Esophagus (tissue), 2 donors: ENCODE measurements around the gene AUTS2. TPM values are rescaled to one million over a fixed set of nuclear protein-coding genes. Genes with fewer than 3 reads are reported as not detected.

ENCODE experiments used
- H3K27ac ChIP-seq, 2 donors: one replicate each; pipeline ENCODE4 v1.5.1; 2013; ENCODE audit warnings: low read depth in 2 of 2, mild to moderate bottlenecking in 2 of 2, inconsistent platforms in 1 of 2, low read length in 1 of 2, moderate library complexity in 1 of 2
- H3K27me3 ChIP-seq, 2 donors: one replicate each; pipeline ENCODE4 v1.6.1; 2013; ENCODE audit warnings: low read length in 2 of 2, control low read depth in 1 of 2, mild to moderate bottlenecking in 1 of 2; ENCODE audit not compliant: insufficient read depth in 2 of 2, control insufficient read depth in 1 of 2
- H3K36me3 ChIP-seq, 2 donors: one replicate each; pipeline ENCODE4 v1.6.1; 2013; ENCODE audit warnings: low read length in 1 of 2; ENCODE audit not compliant: control insufficient read depth in 2 of 2, insufficient read depth in 2 of 2
- H3K4me1 ChIP-seq, 2 donors: one replicate each; pipeline ENCODE4 v1.6.1; 2013; ENCODE audit warnings: low read length in 1 of 2; ENCODE audit not compliant: control insufficient read depth in 2 of 2, insufficient read depth in 2 of 2
- H3K4me3 ChIP-seq, 2 donors: one replicate each; pipeline ENCODE4 v1.5.1; 2013; ENCODE audit warnings: low read length in 2 of 2, mild to moderate bottlenecking in 2 of 2, low read depth in 1 of 2, moderate library complexity in 1 of 2
- H3K9me3 ChIP-seq, 2 donors: one replicate each; pipeline ENCODE4 v1.6.1; 2013; ENCODE audit warnings: mild to moderate bottlenecking in 2 of 2, low read depth in 1 of 2, low read length in 1 of 2, moderate library complexity in 1 of 2; ENCODE audit not compliant: control insufficient read depth in 2 of 2, insufficient read depth in 1 of 2
- WGBS, 2 donors: extraction: QIAGEN DNeasy Blood & Tissue Kit; methylation state at CpG; one replicate each; pipeline ENCODE4 v1.1.7; 2013; 5-methylcytosine and 5-hydroxymethylcytosine counted together
- polyA plus RNA-seq, 2 donors: library from polyadenylated mRNA; stranded (reverse); fragments of 200-250 nt; gene quantifications; one replicate each; pipeline ENCODE4 v1.2.3, GENCODE V29; 2013
- donor health status: healthy with polysubstance abuse.
- donor health status: Bipolar disorder and iron deficiency.

AUTS2 gene
- polyA plus RNA-seq, 2 donors: 8.3 to 15.6 TPM

DNA sequence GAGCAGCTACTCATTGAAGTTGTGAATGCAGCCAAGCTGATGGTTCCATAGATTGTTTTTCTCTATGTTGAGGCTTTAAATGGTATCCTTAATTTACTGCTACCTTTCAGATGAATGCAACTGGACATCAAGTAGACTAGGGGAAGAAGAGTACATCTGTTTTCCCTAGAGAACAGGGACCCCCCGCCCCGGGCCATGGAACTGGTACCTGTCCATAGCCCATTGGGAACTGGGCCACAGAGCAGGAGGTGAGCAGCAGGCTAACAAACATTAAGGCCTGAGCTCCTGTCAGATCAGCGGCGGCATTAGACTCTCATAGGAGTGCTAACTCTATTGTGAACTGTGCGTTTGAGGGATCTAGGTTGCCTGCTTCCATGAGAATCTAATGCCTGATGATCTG lies 391.3 kb downstream of the AUTS2 start:
- Histone ChIP-seq H3K36me3 (no peaks in the 10 kb centered on the region), H3K27me3 (no peaks in the 10 kb centered on the region), H3K27ac (no peak overlapping the region), H3K9me3 (no peaks in the 10 kb centered on the region), H3K4me3 (no peak overlapping the region), H3K4me1 (no peaks in the 10 kb centered on the region)
- WGBS, 2 donors: 96 to 98% methylated on average over 5 of the region's 5 CpGs

DNA sequence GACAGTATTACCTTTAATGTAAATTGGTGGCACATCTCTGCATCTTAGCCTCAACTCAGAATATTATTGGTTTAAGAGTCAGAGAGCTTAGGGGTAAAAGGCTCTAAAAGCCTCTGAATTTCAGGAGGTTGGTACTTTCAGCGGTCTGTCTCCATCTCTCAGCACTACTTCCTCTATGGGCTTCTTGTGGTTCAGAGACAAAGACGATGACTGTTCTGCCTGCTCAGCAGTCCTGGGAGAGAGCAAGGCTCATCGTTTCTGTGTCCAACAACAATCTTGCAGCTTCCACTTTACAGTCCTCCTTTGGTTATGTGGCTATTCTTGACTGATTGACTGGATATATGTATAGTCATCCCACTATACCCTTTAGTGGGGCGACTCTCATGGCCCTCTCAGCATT lies 394.7 kb downstream of the AUTS2 start:
- no peaks in the 10 kb centered on the region for H3K4me1 ChIP-seq
- no peaks in the 10 kb centered on the region for H3K36me3 ChIP-seq

DNA sequence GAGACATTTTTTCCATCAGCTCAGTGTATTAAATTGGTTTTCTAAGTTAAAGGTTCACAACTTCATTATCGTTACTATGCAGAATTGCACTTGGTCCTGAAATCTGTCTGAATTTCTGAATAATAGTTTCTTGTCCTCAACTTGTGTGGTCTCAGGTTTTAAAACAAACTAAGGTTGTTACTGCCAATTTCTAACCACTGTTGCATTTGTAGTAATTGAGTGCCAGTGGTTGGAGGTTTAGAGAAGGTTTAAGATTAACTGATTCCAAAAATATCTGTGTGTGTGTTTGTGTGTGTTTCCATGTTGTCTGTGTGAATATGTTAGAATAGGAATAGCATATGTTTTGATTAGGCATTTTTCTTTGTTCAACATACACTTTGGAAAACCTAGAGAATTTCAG lies 395.9 kb downstream of the AUTS2 start:
- H3K27me3 ChIP-seq: no peaks in the 10 kb centered on the region
- H3K27ac ChIP-seq: no peak overlapping the region
- no peaks in the 10 kb centered on the region for H3K9me3 ChIP-seq
- H3K36me3 ChIP-seq: no peaks in the 10 kb centered on the region
- H3K4me1 ChIP-seq: no peaks in the 10 kb centered on the region
- H3K4me3 ChIP-seq: no peak overlapping the region
- WGBS, 2 donors: 83 to 90% methylated on average over 1 of the region's 1 CpG

More for the DNA sequence above, 394.7 kb downstream of the AUTS2 start:
- no peak overlapping the region for H3K4me3 ChIP-seq
- no peaks in the 10 kb centered on the region for H3K27me3 ChIP-seq
- no peaks in the 10 kb centered on the region for H3K9me3 ChIP-seq
- H3K27ac ChIP-seq: no peak overlapping the region
- 83 to 90% methylated on average over 4 of the region's 4 CpGs for WGBS, 2 donors

DNA sequence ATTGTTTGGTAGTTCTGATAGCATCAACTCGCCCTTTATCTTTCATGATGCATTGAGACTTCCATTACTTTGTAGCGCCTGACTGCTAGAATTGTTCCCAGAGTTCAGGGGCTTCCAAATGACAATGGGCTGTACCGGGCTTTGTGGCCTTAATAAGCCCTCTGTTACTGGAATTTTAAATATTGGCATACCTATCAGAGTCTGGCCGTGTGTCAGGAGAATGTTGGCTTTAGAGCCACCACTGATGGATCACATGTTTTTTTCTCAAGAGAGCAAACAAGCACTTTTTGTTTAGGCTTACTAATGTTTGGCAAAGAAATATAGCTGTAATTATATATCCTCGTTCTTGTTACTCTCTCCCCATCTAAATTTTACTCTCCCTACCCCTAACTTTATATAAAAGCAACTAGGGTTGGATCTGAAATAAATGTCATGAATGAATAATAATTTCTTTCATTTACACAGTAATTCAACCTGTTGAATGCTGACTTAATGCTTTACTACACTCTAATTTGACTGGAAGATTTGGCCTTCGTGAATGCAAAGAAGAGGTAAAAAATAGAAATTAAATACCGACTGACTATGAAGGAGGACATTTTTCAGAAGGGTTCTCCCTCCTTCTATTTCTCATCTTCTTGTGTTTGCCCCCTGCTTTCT lies 396.7 kb downstream of the AUTS2 start:
- Histone ChIP-seq H3K4me3 (no peak overlapping the region), H3K4me1 (no peaks in the 10 kb centered on the region), H3K9me3 (no peaks in the 10 kb centered on the region), H3K36me3 (no peaks in the 10 kb centered on the region), H3K27me3 (no peaks in the 10 kb centered on the region), H3K27ac (no peak overlapping the region)
- WGBS, 2 donors: 55 to 57% methylated on average over 7 of the region's 7 CpGs

DNA sequence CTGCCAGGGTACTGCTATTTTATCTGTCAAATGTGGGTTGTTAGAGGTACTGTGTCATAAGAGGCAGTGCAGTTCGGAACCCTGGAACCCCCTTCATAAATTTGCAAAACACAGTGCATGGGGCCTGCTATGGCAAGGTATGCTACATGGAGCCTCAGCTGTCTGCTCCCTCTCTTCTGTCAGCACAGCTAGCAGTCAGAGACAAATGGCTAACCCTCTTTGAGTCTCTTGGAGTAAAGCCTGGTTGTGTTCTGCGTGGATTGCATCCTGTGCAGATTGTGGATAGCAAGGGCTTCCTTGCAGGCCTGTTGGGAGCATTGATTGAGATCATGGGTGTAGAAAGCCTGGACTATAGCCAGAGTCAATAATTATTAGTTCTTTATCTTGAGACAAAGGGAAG lies 397.8 kb downstream of the AUTS2 start:
- 71 to 72% methylated on average over 2 of the region's 2 CpGs for WGBS, 2 donors
- no peaks in the 10 kb centered on the region for H3K4me1 ChIP-seq
- no peaks in the 10 kb centered on the region for H3K36me3 ChIP-seq
- H3K9me3 ChIP-seq: no peaks in the 10 kb centered on the region
- H3K27me3 ChIP-seq: no peaks in the 10 kb centered on the region
- no peak overlapping the region for H3K27ac ChIP-seq
- H3K4me3 ChIP-seq: no peak overlapping the region

DNA sequence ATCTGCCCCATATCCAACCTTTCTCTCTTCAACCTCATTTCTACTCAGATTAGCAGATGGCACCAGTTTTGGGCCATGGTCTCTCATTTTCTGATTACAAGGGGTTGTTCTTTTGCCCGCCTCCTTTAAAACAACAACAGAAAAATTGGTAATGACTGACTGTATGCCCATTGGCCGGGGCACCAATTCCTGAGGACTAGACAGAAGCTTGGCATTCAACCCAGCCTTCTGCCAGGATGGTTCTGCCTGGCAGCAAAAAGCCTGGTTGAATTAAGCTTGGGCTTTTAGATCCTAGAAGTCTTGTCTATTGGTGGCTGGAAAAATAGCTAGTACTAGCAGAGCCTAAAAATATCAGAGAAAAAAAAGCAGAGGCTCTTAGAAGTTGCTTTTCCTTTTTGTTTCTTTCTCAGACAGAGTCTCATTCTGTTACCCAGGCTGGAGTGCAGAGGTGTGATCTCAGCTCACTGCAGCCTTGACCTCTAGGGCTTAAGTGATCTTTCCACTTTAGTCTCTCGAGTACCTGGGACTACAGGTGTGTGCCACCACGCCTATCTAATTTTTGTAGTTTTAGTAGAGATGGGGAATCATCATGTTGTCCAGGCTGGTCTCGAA lies 402.6 kb downstream of the AUTS2 start:
- Histone ChIP-seq H3K4me3 (no peak overlapping the region), H3K4me1 (no peaks in the 10 kb centered on the region), H3K27ac (no peak overlapping the region), H3K9me3 (no peaks in the 10 kb centered on the region), H3K27me3 (no peaks in the 10 kb centered on the region), H3K36me3 (no peaks in the 10 kb centered on the region)
- WGBS, 2 donors: 80 to 81% methylated on average over 5 of the region's 5 CpGs

DNA sequence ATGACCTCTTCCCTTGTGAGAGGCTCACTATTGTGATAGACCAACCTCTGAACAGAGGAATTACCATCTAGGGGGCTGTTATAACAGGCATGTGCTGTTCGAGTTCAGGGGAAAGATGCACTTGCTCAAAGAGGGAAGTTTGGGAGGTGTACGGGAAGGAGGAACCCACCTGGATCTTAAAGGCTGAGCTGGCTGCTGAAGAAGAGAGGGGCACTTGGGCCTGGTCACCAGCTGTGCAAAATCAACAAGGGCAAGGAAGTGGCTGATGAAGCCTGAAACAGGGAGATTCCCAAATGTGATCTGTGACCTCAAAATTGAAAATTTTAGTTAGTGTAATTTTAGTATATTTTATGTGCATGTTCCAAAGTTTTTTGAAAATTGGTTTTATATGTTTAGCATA lies 407.2 kb downstream of the AUTS2 start:
- 85% methylated on average over 2 of the region's 2 CpGs for WGBS, 2 donors
- Histone ChIP-seq H3K36me3 (no peaks in the 10 kb centered on the region), H3K27me3 (no peaks in the 10 kb centered on the region), H3K4me1 (no peaks in the 10 kb centered on the region), H3K27ac (no peak overlapping the region), H3K9me3 (no peaks in the 10 kb centered on the region), H3K4me3 (no peak overlapping the region)

DNA sequence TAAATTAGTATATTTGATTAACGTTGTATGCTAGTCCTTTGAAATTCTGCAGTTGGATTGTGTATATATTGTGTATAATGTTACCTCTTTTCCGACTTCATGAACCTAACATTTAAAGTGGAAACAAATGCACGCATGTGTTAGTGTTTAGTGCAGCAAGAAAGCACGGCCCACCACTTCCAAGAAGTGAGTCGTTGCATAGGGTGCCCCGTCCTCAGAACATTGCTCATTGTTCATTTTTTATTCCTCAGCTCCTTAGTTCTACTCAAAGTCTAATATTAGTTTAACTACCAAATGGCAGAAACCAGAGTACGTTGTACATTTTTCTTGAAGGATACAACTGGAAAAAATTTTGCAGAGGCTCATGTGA lies 407.6 kb downstream of the AUTS2 start:
- Histone ChIP-seq H3K27me3 (no peaks in the 10 kb centered on the region), H3K36me3 (no peaks in the 10 kb centered on the region), H3K9me3 (no peaks in the 10 kb centered on the region), H3K27ac (no peak overlapping the region), H3K4me1 (no peaks in the 10 kb centered on the region), H3K4me3 (no peak overlapping the region)
- 65 to 72% methylated on average over 7 of the region's 7 CpGs for WGBS, 2 donors

DNA sequence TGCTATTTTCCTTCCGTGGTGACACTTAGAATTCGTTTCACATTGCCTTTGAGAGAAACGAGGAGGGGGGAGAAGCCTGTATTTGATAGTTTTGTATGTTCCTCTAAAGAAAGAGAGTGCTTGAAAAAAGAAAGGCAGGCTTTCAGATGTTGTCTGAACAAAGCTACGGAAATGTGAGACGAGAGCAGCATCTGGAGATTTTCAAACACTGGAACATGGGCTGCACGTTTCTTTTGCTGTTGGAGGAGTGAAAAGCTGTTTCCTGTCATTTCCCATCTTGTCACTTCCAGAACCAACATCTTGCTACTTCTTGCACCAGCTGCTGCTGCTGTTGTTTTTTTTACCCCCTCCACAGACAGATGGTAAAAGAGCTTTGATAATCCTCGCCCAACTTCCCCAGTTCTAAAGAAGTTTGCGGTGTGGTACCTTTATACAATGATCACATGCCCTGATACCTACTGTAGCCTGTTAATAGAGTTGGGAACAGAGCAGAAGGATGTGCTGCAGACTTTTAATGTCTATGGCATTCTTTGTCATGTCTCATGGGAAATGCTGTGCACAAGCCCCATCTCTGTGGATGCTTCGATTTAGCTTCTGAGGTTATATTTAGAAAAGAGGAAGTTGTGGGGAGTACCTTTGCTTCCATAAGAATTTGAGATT lies 408.1 kb downstream of the AUTS2 start:
- Histone ChIP-seq H3K9me3 (no peaks in the 10 kb centered on the region), H3K27ac (no peak overlapping the region), H3K36me3 (no peaks in the 10 kb centered on the region), H3K4me3 (no peak overlapping the region), H3K4me1 (no peaks in the 10 kb centered on the region), H3K27me3 (no peaks in the 10 kb centered on the region)
- WGBS, 2 donors: 47 to 52% methylated on average over 9 of the region's 9 CpGs

DNA sequence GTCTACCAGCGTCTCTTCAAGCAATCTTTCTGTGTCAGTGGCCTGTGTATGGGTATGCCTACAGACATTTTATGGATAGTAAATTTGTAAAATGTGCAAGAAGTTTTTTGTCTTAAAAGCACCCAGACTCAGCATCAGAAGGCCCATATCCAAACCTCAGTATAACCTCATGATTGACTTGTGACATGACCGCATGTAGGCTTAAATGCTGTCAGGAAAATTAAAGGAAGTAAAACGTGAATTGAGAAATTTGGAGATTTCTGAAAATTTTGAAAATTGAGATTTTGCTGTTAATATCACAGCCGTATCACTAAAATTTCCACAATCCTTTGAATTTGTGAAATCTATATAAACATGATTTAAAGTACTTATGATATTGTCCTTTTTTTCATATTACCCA lies 410.2 kb downstream of the AUTS2 start:
- H3K4me1 ChIP-seq: no peaks in the 10 kb centered on the region
- no peak overlapping the region for H3K4me3 ChIP-seq
- WGBS, 2 donors: 93 to 94% methylated on average over 4 of the region's 4 CpGs

More for the DNA sequence above, 410.2 kb downstream of the AUTS2 start:
- H3K27ac ChIP-seq: no peak overlapping the region
- no peaks in the 10 kb centered on the region for H3K27me3 ChIP-seq
- no peaks in the 10 kb centered on the region for H3K9me3 ChIP-seq
- H3K36me3 ChIP-seq: no peaks in the 10 kb centered on the region
